IMR-90 (cell line): ENCODE data around the gene RTN4IP1. TPM values are rescaled to one million over a fixed set of nuclear protein-coding genes. Genes with fewer than 3 reads are reported as not detected.

Source experiments
- ATAC-seq: fragments of 200-7000 bp; cut with Tn5 transposase; 2 replicates; pipeline ENCODE4 v1.9.1; 2020; ENCODE audit warnings: low read depth, mild to moderate bottlenecking, moderate library complexity
- BruUV-seq: library from RNA; stranded (reverse); fragments of 400-500 nt; replicated peaks from 2 replicates; lab custom pipeline; 2021; lab: Mats Ljungman, UMichigan
- CTCF ChIA-PET: fragments of 300-600 bp; formaldehyde crosslinking; extraction: SDS; loops from one replicate; lab custom pipeline; 2021; ENCODE audit warnings: antibody characterized with exemption; lab: Yijun Ruan, JAX
- POLR2A ChIA-PET: fragments of 300-600 bp; sonication (Branson Sonifier 250); formaldehyde crosslinking; loops from one replicate; lab custom pipeline; 2022; ENCODE audit warnings: antibody characterized with exemption; ENCODE audit not compliant: unreplicated experiment; lab: Charles Lee
- DNase-seq: peaks from one replicate; pipeline ENCODE4 v3.0.0; 2013
- H2AFZ ChIP-seq: replicated peaks from 2 replicates; pipeline ENCODE3; 2013; ENCODE audit warnings: low read length, mild to moderate bottlenecking; ENCODE audit not compliant: poor library complexity
- H2AK5ac ChIP-seq: 2 replicates; pipeline ENCODE4 v1.6.1; 2013; ENCODE audit warnings: low read depth, low read length, inconsistent platforms
- H2AK9ac ChIP-seq: replicated peaks from 2 replicates; pipeline ENCODE3; 2013; ENCODE audit warnings: mild to moderate bottlenecking, low read depth, low read length, moderate library complexity; ENCODE audit not compliant: poor library complexity
- H2BK120ac ChIP-seq: 2 replicates; pipeline ENCODE4 v1.6.1; 2013; ENCODE audit warnings: low read depth, low read length, inconsistent platforms
- H2BK15ac ChIP-seq: 3 replicates; pipeline ENCODE4 v1.6.1; 2013; ENCODE audit warnings: low read depth, low read length, inconsistent platforms
- H2BK20ac ChIP-seq: 2 replicates; pipeline ENCODE4 v1.6.1; 2013; ENCODE audit warnings: low read depth, mild to moderate bottlenecking, inconsistent platforms, low read length, moderate library complexity
- H2BK5ac ChIP-seq: 2 replicates; pipeline ENCODE4 v1.6.1; 2013; ENCODE audit warnings: mild to moderate bottlenecking, low read depth, low read length, inconsistent platforms; ENCODE audit not compliant: poor library complexity, severe bottlenecking
- H3K14ac ChIP-seq: replicated peaks from 2 replicates; pipeline ENCODE4 v1.6.1; 2013; ENCODE audit warnings: low read depth, low read length, inconsistent platforms
- H3K18ac ChIP-seq: 2 replicates; pipeline ENCODE4 v1.6.1; 2013; ENCODE audit warnings: low read depth, low read length, control low read depth
- H3K23ac ChIP-seq: 2 replicates; pipeline ENCODE4 v1.6.1; 2013; ENCODE audit warnings: low read depth, low read length, inconsistent platforms
- H3K27ac ChIP-seq: 2 replicates; pipeline ENCODE4 v1.5.1; 2013; ENCODE audit warnings: mild to moderate bottlenecking, control low read depth, low read length; ENCODE audit not compliant: insufficient read depth
- H3K27me3 ChIP-seq: 2 replicates; pipeline ENCODE4 v1.6.1; 2013; ENCODE audit warnings: low read length; ENCODE audit not compliant: control insufficient read depth, insufficient read depth
- H3K36me3 ChIP-seq: 2 replicates; pipeline ENCODE4 v1.6.1; 2013; ENCODE audit warnings: low read length, mixed read lengths; ENCODE audit not compliant: control insufficient read depth, insufficient read depth
- H3K4ac ChIP-seq: 2 replicates; pipeline ENCODE4 v1.6.1; 2013; ENCODE audit warnings: low read depth, low read length, inconsistent platforms
- H3K4me1 ChIP-seq: 2 replicates; pipeline ENCODE4 v1.6.1; 2013; ENCODE audit warnings: low read length, mixed read lengths; ENCODE audit not compliant: control insufficient read depth, insufficient read depth
- H3K4me2 ChIP-seq: 2 replicates; pipeline ENCODE4 v1.6.1; 2013; ENCODE audit warnings: low read depth, mild to moderate bottlenecking, control low read depth, low read length, moderate library complexity
- H3K4me3 ChIP-seq: 2 replicates; pipeline ENCODE4 v1.5.1; 2013; ENCODE audit warnings: low read depth, mild to moderate bottlenecking, control low read depth, low read length, moderate library complexity; ENCODE audit not compliant: insufficient read depth
- H3K56ac ChIP-seq: 2 replicates; pipeline ENCODE4 v1.6.1; 2013; ENCODE audit warnings: low read length, inconsistent platforms; ENCODE audit not compliant: insufficient read depth; ENCODE audit errors: extremely low read depth
- H3K79me1 ChIP-seq, 2 experiments: 2 replicates each; pipeline ENCODE4 v1.6.1; 2013; ENCODE audit warnings: low read length in 2 of 2, inconsistent platforms in 1 of 2, low read depth in 1 of 2
- H3K9ac ChIP-seq: 2 replicates; pipeline ENCODE4 v1.6.1; 2013; ENCODE audit warnings: low read depth, low read length, control low read depth
- H3K9me1 ChIP-seq: 2 replicates; pipeline ENCODE4 v1.6.1; 2013; ENCODE audit warnings: low read length, inconsistent platforms; ENCODE audit not compliant: insufficient read depth
- H3K9me3 ChIP-seq: 2 replicates; pipeline ENCODE4 v1.6.1; 2013; ENCODE audit warnings: low read length; ENCODE audit not compliant: control insufficient read depth, insufficient read depth
- H4K20me1 ChIP-seq: 2 replicates; pipeline ENCODE4 v1.6.1; 2013; ENCODE audit warnings: low read length, inconsistent platforms; ENCODE audit not compliant: insufficient read depth
- H4K5ac ChIP-seq: 2 replicates; pipeline ENCODE4 v1.6.1; 2013; ENCODE audit warnings: mild to moderate bottlenecking, low read depth, low read length, control low read depth
- H4K8ac ChIP-seq, 2 experiments: 2 replicates each; pipeline ENCODE4 v1.6.1; 2013; ENCODE audit warnings: low read depth in 2 of 2, low read length in 2 of 2, control low read depth in 1 of 2, inconsistent platforms in 1 of 2
- H4K91ac ChIP-seq: 2 replicates; pipeline ENCODE4 v1.6.1; 2013; ENCODE audit warnings: low read depth, low read length, inconsistent platforms; ENCODE audit not compliant: insufficient read depth
- CEBPB ChIP-seq: IDR thresholded peaks from 2 replicates; pipeline ENCODE4 v1.6.1; 2012; ENCODE audit warnings: low read depth, low read length, improper control_type of control experiment
- WGBS, 2 experiments: methylation state at CpG; one replicate each; pipeline versions ENCODE4 v1.1.5 to v1.1.7; 2013; ENCODE audit warnings: missing lambda C conversion rate in 2 of 2; ENCODE audit not compliant: insufficient read length in 1 of 2; ENCODE audit errors: extremely low coverage in 2 of 2; 5-methylcytosine and 5-hydroxymethylcytosine counted together
- dilution Hi-C: fragments of 300-500 bp; cut with HindIII; formaldehyde crosslinking; loops from one replicate; pipeline ENCODE4 v1.14.3; 2018; ENCODE audit warnings: low sequenced_read_pairs; ENCODE audit not compliant: unreplicated experiment
- in situ Hi-C: fragments of 300-500 bp; cut with MboI; formaldehyde crosslinking; loops from 3 replicates; pipeline ENCODE4 v1.14.3; 2019; ENCODE audit warnings: low sequenced_read_pairs, inconsistent platforms, mixed read lengths
- intact Hi-C: fragments of 100-400 bp; cut with micrococcal nuclease; formaldehyde crosslinking; loops from 2 replicates; pipeline ENCODE4 v1.10.0; 2022
- polyA plus RNA-seq, 3 experiments: library from polyadenylated mRNA; depleted of rRNA; stranded (reverse); fragments of >200 nt; gene quantifications; 2 replicates each; pipeline ENCODE4 v1.2.3, GENCODE V29; 2012; ENCODE audit warnings: low replicate concordance in 1 of 3
- total RNA-seq: library from RNA; depleted of rRNA; stranded (reverse); fragments of >200 nt; gene quantifications from 2 replicates; pipeline ENCODE4 v1.2.3, GENCODE V29; 2012
- TF ChIP-seq, protein P1 (sequence below): conservative IDR thresholded peaks from 2 replicates; pipeline ENCODE4 v1.5.1; 2012; ENCODE audit warnings: mild to moderate bottlenecking, low read depth, low read length, improper control_type of control experiment

Gene RTN4IP1
- total and polyA plus RNA-seq, 2 of the 4 experiments (the other 2 are of a cell fraction) = 5.7 to 9.9 TPM

DNA sequence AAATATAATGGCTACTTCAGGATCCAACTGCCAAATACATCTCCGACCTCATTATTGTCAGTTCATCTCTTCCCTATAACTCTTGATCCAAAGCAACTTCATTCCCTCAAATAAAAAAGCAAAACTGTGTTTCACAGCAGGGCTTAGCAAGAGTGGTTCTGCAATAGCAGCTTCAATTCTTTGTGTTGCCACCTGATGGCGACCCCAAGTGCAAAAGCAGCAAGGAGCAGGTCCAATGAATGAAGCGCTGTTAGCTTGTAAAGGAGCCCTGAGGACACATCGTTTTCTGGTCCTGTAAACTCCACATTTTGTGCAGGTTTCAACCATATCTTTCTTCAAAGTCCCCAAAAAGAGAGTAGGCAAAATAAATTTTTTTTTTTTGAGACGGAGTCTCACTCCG is 19.6 kb downstream of the RTN4IP1 start:
- Histone ChIP-seq H2AK5ac (no peak overlapping the region), H2BK15ac (no peak overlapping the region), H3K9ac (no peak overlapping the region), H3K4me3 (no peak overlapping the region), H2BK20ac (no peak overlapping the region), H2BK120ac (no peak overlapping the region), H4K91ac (no peak overlapping the region), H3K27me3 (no peaks in the 10 kb centered on the region), H3K36me3 (no peaks in the 10 kb centered on the region), H3K79me1 (no peaks in the 10 kb centered on the region), H3K9me1 (no peaks in the 10 kb centered on the region), H3K18ac (no peak overlapping the region), H3K9me3 (no peaks in the 10 kb centered on the region), H3K56ac (no peak overlapping the region), H4K20me1 (no peaks in the 10 kb centered on the region), H3K4ac (no peak overlapping the region), H3K27ac (no peak overlapping the region), H2BK5ac (no peak overlapping the region), H3K4me1 (no peaks in the 10 kb centered on the region), H4K8ac (no peak overlapping the region), H4K5ac (no peak overlapping the region), H3K23ac (no peak overlapping the region), H3K4me2 (no peak overlapping the region), H2AK9ac (no peak overlapping the region), H2AFZ (no peak overlapping the region), H3K14ac (no peak overlapping the region)
- CTCF ChIA-PET = interaction anchor here (0.6 to 1.0 kb wide), 3 partner anchors 17 to 1235 kb away, joined by 3 to 4 read pairs (median 3); no protein-coding TSS in a partner anchor
- no TSS peak for BruUV-seq
- TF ChIP-seq CEBPB = no peak
- TF ChIP-seq, protein P1, sequence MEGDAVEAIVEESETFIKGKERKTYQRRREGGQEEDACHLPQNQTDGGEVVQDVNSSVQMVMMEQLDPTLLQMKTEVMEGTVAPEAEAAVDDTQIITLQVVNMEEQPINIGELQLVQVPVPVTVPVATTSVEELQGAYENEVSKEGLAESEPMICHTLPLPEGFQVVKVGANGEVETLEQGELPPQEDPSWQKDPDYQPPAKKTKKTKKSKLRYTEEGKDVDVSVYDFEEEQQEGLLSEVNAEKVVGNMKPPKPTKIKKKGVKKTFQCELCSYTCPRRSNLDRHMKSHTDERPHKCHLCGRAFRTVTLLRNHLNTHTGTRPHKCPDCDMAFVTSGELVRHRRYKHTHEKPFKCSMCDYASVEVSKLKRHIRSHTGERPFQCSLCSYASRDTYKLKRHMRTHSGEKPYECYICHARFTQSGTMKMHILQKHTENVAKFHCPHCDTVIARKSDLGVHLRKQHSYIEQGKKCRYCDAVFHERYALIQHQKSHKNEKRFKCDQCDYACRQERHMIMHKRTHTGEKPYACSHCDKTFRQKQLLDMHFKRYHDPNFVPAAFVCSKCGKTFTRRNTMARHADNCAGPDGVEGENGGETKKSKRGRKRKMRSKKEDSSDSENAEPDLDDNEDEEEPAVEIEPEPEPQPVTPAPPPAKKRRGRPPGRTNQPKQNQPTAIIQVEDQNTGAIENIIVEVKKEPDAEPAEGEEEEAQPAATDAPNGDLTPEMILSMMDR = 0 out of 2 replicates have a peak, but pooled peaks have one; percentile 7
- no peak for DNase-seq
- ATAC-seq = no peak
- POLR2A ChIA-PET = no interaction called here
- dilution Hi-C loops = no loop called here
- in situ Hi-C loops = no loop called here
- intact Hi-C loops = loop anchor here (2.0 kb wide), 1 partner anchor 15 kb away; no protein-coding TSS in a partner anchor
- WGBS, 2 experiments = 93% methylated on average over 3 of the region's 6 CpGs; no CpG with 5 or more reads in 1 of the 2 experiments
